PC-3 (cell line): Measurements from ENCODE around the gene HIPK1. TPM values are rescaled to one million over a fixed set of nuclear protein-coding genes. Genes with fewer than 3 reads are reported as not detected.

Experiments used
- total RNA-seq: library from RNA; depleted of rRNA; stranded (reverse); fragments of >200 nt; gene quantifications from 2 replicates; pipeline ENCODE4 v1.2.3, GENCODE V29; 2014; rRNA removed

HIPK1 gene
- total RNA-seq, 1 experiment from 2014 or later, result 19.9 TPM

Other genes with a start within 250 kb of the HIPK1 start
- 23.4 and 27.3 TPM in 2 replicates for gene PHTF1, start 169.8 kb upstream of the HIPK1 start, total RNA-seq
- 8.4 and 11.7 TPM in 2 replicates for gene RSBN1, start 116.8 kb upstream of the HIPK1 start, total RNA-seq
- 0.04 and 0.17 TPM in 2 replicates for gene PTPN22, start 57.6 kb upstream of the HIPK1 start, total RNA-seq
- gene BCL2L15, start 41.7 kb upstream of the HIPK1 start, total RNA-seq, result 0.29 TPM in 1 of 2 replicates, not detected in the other
- 15.5 and 15.8 TPM in 2 replicates for gene AP4B1, start 24.5 kb upstream of the HIPK1 start, total RNA-seq
- 12.6 and 13.2 TPM in 2 replicates for gene DCLRE1B, start 24.0 kb upstream of the HIPK1 start, total RNA-seq
- 7.0 TPM in 2 replicates for gene OLFML3, start 50.1 kb downstream of the HIPK1 start, total RNA-seq
- gene SYT6, start 224.5 kb downstream of the HIPK1 start, total RNA-seq, result not detected in 2 replicates